IMR-90 (cell line): ENCODE measurements around the gene CELA1. TPM values are rescaled to one million over a fixed set of nuclear protein-coding genes. Genes with fewer than 3 reads are reported as not detected.

ENCODE experiments used
- ATAC-seq: fragments of 200-7000 bp; cut with Tn5 transposase; 2 replicates; pipeline ENCODE4 v1.9.1; 2020; ENCODE audit warnings: low read depth, mild to moderate bottlenecking, moderate library complexity
- BruUV-seq: library from RNA; stranded (reverse); fragments of 400-500 nt; replicated peaks from 2 replicates; lab custom pipeline; 2021; lab: Mats Ljungman, UMichigan
- CTCF ChIA-PET: fragments of 300-600 bp; formaldehyde crosslinking; extraction: SDS; loops from one replicate; lab custom pipeline; 2021; ENCODE audit warnings: antibody characterized with exemption; lab: Yijun Ruan, JAX
- POLR2A ChIA-PET: fragments of 300-600 bp; sonication (Branson Sonifier 250); formaldehyde crosslinking; loops from one replicate; lab custom pipeline; 2022; ENCODE audit warnings: antibody characterized with exemption; ENCODE audit not compliant: unreplicated experiment; lab: Charles Lee
- DNase-seq: peaks from one replicate; pipeline ENCODE4 v3.0.0; 2013
- H2AFZ ChIP-seq: replicated peaks from 2 replicates; pipeline ENCODE3; 2013; ENCODE audit warnings: low read length, mild to moderate bottlenecking; ENCODE audit not compliant: poor library complexity
- H2AK5ac ChIP-seq: 2 replicates; pipeline ENCODE4 v1.6.1; 2013; ENCODE audit warnings: low read depth, low read length, inconsistent platforms
- H2AK9ac ChIP-seq: replicated peaks from 2 replicates; pipeline ENCODE3; 2013; ENCODE audit warnings: mild to moderate bottlenecking, low read depth, low read length, moderate library complexity; ENCODE audit not compliant: poor library complexity
- H2BK120ac ChIP-seq: 2 replicates; pipeline ENCODE4 v1.6.1; 2013; ENCODE audit warnings: low read depth, low read length, inconsistent platforms
- H2BK15ac ChIP-seq: 3 replicates; pipeline ENCODE4 v1.6.1; 2013; ENCODE audit warnings: low read depth, low read length, inconsistent platforms
- H2BK20ac ChIP-seq: 2 replicates; pipeline ENCODE4 v1.6.1; 2013; ENCODE audit warnings: low read depth, mild to moderate bottlenecking, inconsistent platforms, low read length, moderate library complexity
- H2BK5ac ChIP-seq: 2 replicates; pipeline ENCODE4 v1.6.1; 2013; ENCODE audit warnings: mild to moderate bottlenecking, low read depth, low read length, inconsistent platforms; ENCODE audit not compliant: poor library complexity, severe bottlenecking
- H3K14ac ChIP-seq: replicated peaks from 2 replicates; pipeline ENCODE4 v1.6.1; 2013; ENCODE audit warnings: low read depth, low read length, inconsistent platforms
- H3K18ac ChIP-seq: 2 replicates; pipeline ENCODE4 v1.6.1; 2013; ENCODE audit warnings: low read depth, low read length, control low read depth
- H3K23ac ChIP-seq: 2 replicates; pipeline ENCODE4 v1.6.1; 2013; ENCODE audit warnings: low read depth, low read length, inconsistent platforms
- H3K27ac ChIP-seq: 2 replicates; pipeline ENCODE4 v1.5.1; 2013; ENCODE audit warnings: mild to moderate bottlenecking, control low read depth, low read length; ENCODE audit not compliant: insufficient read depth
- H3K27me3 ChIP-seq: 2 replicates; pipeline ENCODE4 v1.6.1; 2013; ENCODE audit warnings: low read length; ENCODE audit not compliant: control insufficient read depth, insufficient read depth
- H3K36me3 ChIP-seq: 2 replicates; pipeline ENCODE4 v1.6.1; 2013; ENCODE audit warnings: low read length, mixed read lengths; ENCODE audit not compliant: control insufficient read depth, insufficient read depth
- H3K4ac ChIP-seq: 2 replicates; pipeline ENCODE4 v1.6.1; 2013; ENCODE audit warnings: low read depth, low read length, inconsistent platforms
- H3K4me1 ChIP-seq: 2 replicates; pipeline ENCODE4 v1.6.1; 2013; ENCODE audit warnings: low read length, mixed read lengths; ENCODE audit not compliant: control insufficient read depth, insufficient read depth
- H3K4me2 ChIP-seq: 2 replicates; pipeline ENCODE4 v1.6.1; 2013; ENCODE audit warnings: low read depth, mild to moderate bottlenecking, control low read depth, low read length, moderate library complexity
- H3K4me3 ChIP-seq: 2 replicates; pipeline ENCODE4 v1.5.1; 2013; ENCODE audit warnings: low read depth, mild to moderate bottlenecking, control low read depth, low read length, moderate library complexity; ENCODE audit not compliant: insufficient read depth
- H3K56ac ChIP-seq: 2 replicates; pipeline ENCODE4 v1.6.1; 2013; ENCODE audit warnings: low read length, inconsistent platforms; ENCODE audit not compliant: insufficient read depth; ENCODE audit errors: extremely low read depth
- H3K79me1 ChIP-seq, 2 experiments: 2 replicates each; pipeline ENCODE4 v1.6.1; 2013; ENCODE audit warnings: low read length in 2 of 2, inconsistent platforms in 1 of 2, low read depth in 1 of 2
- H3K9ac ChIP-seq: 2 replicates; pipeline ENCODE4 v1.6.1; 2013; ENCODE audit warnings: low read depth, low read length, control low read depth
- H3K9me1 ChIP-seq: 2 replicates; pipeline ENCODE4 v1.6.1; 2013; ENCODE audit warnings: low read length, inconsistent platforms; ENCODE audit not compliant: insufficient read depth
- H3K9me3 ChIP-seq: 2 replicates; pipeline ENCODE4 v1.6.1; 2013; ENCODE audit warnings: low read length; ENCODE audit not compliant: control insufficient read depth, insufficient read depth
- H4K20me1 ChIP-seq: 2 replicates; pipeline ENCODE4 v1.6.1; 2013; ENCODE audit warnings: low read length, inconsistent platforms; ENCODE audit not compliant: insufficient read depth
- H4K5ac ChIP-seq: 2 replicates; pipeline ENCODE4 v1.6.1; 2013; ENCODE audit warnings: mild to moderate bottlenecking, low read depth, low read length, control low read depth
- H4K8ac ChIP-seq, 2 experiments: 2 replicates each; pipeline ENCODE4 v1.6.1; 2013; ENCODE audit warnings: low read depth in 2 of 2, low read length in 2 of 2, control low read depth in 1 of 2, inconsistent platforms in 1 of 2
- H4K91ac ChIP-seq: 2 replicates; pipeline ENCODE4 v1.6.1; 2013; ENCODE audit warnings: low read depth, low read length, inconsistent platforms; ENCODE audit not compliant: insufficient read depth
- BHLHE40 ChIP-seq: fragments of 150-350 bp; IDR thresholded peaks from 2 replicates; pipeline ENCODE4 v1.6.1; 2016; ENCODE audit warnings: mild to moderate bottlenecking, low read depth, low read length
- CEBPB ChIP-seq: IDR thresholded peaks from 2 replicates; pipeline ENCODE4 v1.6.1; 2012; ENCODE audit warnings: low read depth, low read length, improper control_type of control experiment
- MXI1 ChIP-seq: IDR thresholded peaks from 2 replicates; pipeline ENCODE4 v1.6.1; 2012; ENCODE audit warnings: low read depth, mild to moderate bottlenecking, low read length, moderate library complexity, borderline replicate concordance
- NFE2L2 ChIP-seq: fragments of 150-350 bp; IDR thresholded peaks from 2 replicates; pipeline ENCODE4 v1.6.1; 2016; ENCODE audit warnings: low read depth, mild to moderate bottlenecking, low read length
- RFX5 ChIP-seq: IDR thresholded peaks from 2 replicates; pipeline ENCODE4 v1.8.0; 2012; ENCODE audit warnings: low read depth, mild to moderate bottlenecking, low read length, moderate library complexity
- SMC3 ChIP-seq: fragments of 150-350 bp; IDR thresholded peaks from 2 replicates; pipeline ENCODE4 v1.6.1; 2016; ENCODE audit warnings: low read depth, mild to moderate bottlenecking, antibody characterized with exemption, low read length, moderate library complexity
- WGBS, 2 experiments: methylation state at CpG; one replicate each; pipeline versions ENCODE4 v1.1.5 to v1.1.7; 2013; ENCODE audit warnings: missing lambda C conversion rate in 2 of 2; ENCODE audit not compliant: insufficient read length in 1 of 2; ENCODE audit errors: extremely low coverage in 2 of 2; 5-methylcytosine and 5-hydroxymethylcytosine counted together
- dilution Hi-C: fragments of 300-500 bp; cut with HindIII; formaldehyde crosslinking; loops from one replicate; pipeline ENCODE4 v1.14.3; 2018; ENCODE audit warnings: low sequenced_read_pairs; ENCODE audit not compliant: unreplicated experiment
- in situ Hi-C: fragments of 300-500 bp; cut with MboI; formaldehyde crosslinking; loops from 3 replicates; pipeline ENCODE4 v1.14.3; 2019; ENCODE audit warnings: low sequenced_read_pairs, inconsistent platforms, mixed read lengths
- intact Hi-C: fragments of 100-400 bp; cut with micrococcal nuclease; formaldehyde crosslinking; loops from 2 replicates; pipeline ENCODE4 v1.10.0; 2022
- polyA plus RNA-seq, 3 experiments: library from polyadenylated mRNA; depleted of rRNA; stranded (reverse); fragments of >200 nt; gene quantifications; 2 replicates each; pipeline ENCODE4 v1.2.3, GENCODE V29; 2012; ENCODE audit warnings: low replicate concordance in 1 of 3
- total RNA-seq: library from RNA; depleted of rRNA; stranded (reverse); fragments of >200 nt; gene quantifications from 2 replicates; pipeline ENCODE4 v1.2.3, GENCODE V29; 2012
- TF ChIP-seq, protein P1 (sequence below): conservative IDR thresholded peaks from 2 replicates; pipeline ENCODE4 v1.5.1; 2012; ENCODE audit warnings: mild to moderate bottlenecking, low read depth, low read length, improper control_type of control experiment

The CELA1 gene
- total and polyA plus RNA-seq, 2 of the 4 experiments (the other 2 are of a cell fraction), result not detected

- Histone ChIP-seq H2AFZ (no peak overlapping the region), H2BK120ac (no peak overlapping the region), H4K8ac (no peak overlapping the region), H3K23ac (no peak overlapping the region), H3K18ac (no peak overlapping the region), H2AK5ac (peak overlapping the region; percentile 60; the same call in 1 of the 2 replicates), H3K4me3 (no peak overlapping the region), H3K9me1 (peaks cover 12% of the 10 kb centered on the region; the same call in 1 of the 2 replicates), H3K56ac (no peak overlapping the region), H3K4me1 (peaks cover 2% of the 10 kb centered on the region), H4K20me1 (no peaks in the 10 kb centered on the region), H3K9me3 (no peaks in the 10 kb centered on the region), H3K14ac (no peak overlapping the region), H3K4ac (no peak overlapping the region), H3K27ac (no peak overlapping the region), H2BK5ac (no peak overlapping the region), H2AK9ac (no peak overlapping the region), H2BK20ac (no peak overlapping the region), H4K5ac (no peak overlapping the region), H3K79me1 (no peaks in the 10 kb centered on the region), H3K36me3 (0 out of 2 replicates have a peak, but pooled peaks cover 1% of the 10 kb centered on the region), H3K9ac (no peak overlapping the region), H4K91ac (no peak overlapping the region), H3K4me2 (no peak overlapping the region), H2BK15ac (no peak overlapping the region), H3K27me3 (peaks cover 3% of the 10 kb centered on the region; the same call in 1 of the 2 replicates)
- ChIA-PET POLR2A (no interaction called here), CTCF (interaction anchor here (0.6 kb wide), 1 partner anchor 373 kb away, joined by 4 read pairs; no protein-coding TSS in a partner anchor)
- in situ Hi-C loops, result loop anchor here (25.0 kb wide), 1 partner anchor 850 kb away; the partner anchor contains the start of gene DIP2B
- intact Hi-C loops, result no loop called here
- dilution Hi-C loops, result no loop called here
- DNase-seq, result no peak
- no peak for TF ChIP-seq SMC3
- no peak for TF ChIP-seq BHLHE40
- no peak for TF ChIP-seq NFE2L2
- TF ChIP-seq MXI1, result no peak
- TF ChIP-seq CEBPB, result no peak
- TF ChIP-seq, protein P1, sequence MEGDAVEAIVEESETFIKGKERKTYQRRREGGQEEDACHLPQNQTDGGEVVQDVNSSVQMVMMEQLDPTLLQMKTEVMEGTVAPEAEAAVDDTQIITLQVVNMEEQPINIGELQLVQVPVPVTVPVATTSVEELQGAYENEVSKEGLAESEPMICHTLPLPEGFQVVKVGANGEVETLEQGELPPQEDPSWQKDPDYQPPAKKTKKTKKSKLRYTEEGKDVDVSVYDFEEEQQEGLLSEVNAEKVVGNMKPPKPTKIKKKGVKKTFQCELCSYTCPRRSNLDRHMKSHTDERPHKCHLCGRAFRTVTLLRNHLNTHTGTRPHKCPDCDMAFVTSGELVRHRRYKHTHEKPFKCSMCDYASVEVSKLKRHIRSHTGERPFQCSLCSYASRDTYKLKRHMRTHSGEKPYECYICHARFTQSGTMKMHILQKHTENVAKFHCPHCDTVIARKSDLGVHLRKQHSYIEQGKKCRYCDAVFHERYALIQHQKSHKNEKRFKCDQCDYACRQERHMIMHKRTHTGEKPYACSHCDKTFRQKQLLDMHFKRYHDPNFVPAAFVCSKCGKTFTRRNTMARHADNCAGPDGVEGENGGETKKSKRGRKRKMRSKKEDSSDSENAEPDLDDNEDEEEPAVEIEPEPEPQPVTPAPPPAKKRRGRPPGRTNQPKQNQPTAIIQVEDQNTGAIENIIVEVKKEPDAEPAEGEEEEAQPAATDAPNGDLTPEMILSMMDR, result no peak
- no peak for TF ChIP-seq RFX5
- no peak for ATAC-seq
- WGBS, 2 experiments, result 100% methylated on average over 2 of the region's 6 CpGs; no CpG with 5 or more reads in 1 of the 2 experiments
- no TSS peak for BruUV-seq
Observed at GRCh38 chr12:51362307-51362706, 15.8 kb upstream of the CELA1 start.
